Kidney (tissue), 14 donors: ENCODE results near the gene C8B. TPM values are rescaled to one million over a fixed set of nuclear protein-coding genes. Genes with fewer than 3 reads are reported as not detected.
A peak's percentile ranks its signal among the peaks of the same experiment; 100 is the strongest.

Experiments used
- DNase-seq, 5 donors: peaks; one replicate each; pipeline ENCODE4 v3.0.0-alpha.2; 2013 to 2020
- FAIRE-seq: peaks from 2 replicates; lab custom pipeline; 2012; peaks lifted over from hg19 to GRCh38; lab: Jason Lieb, UNC
- H3K27ac ChIP-seq, 2 donors: one replicate each; pipeline ENCODE4 v1.7.0; 2013; ENCODE audit warnings: low read depth in 2 of 2, low read length in 2 of 2, inconsistent platforms in 1 of 2
- H3K27me3 ChIP-seq: one replicate; pipeline ENCODE4 v1.7.1; 2013; ENCODE audit warnings: low read length, inconsistent platforms; ENCODE audit not compliant: control insufficient read depth, insufficient read depth
- H3K36me3 ChIP-seq, 3 donors: one replicate each; pipeline versions ENCODE4 v1.7.0 to v1.7.1; 2013; ENCODE audit warnings: low read length in 3 of 3, control low read depth in 1 of 3, inconsistent platforms in 1 of 3; ENCODE audit not compliant: insufficient read depth in 3 of 3, control insufficient read depth in 2 of 3
- H3K4me1 ChIP-seq, 3 donors: one replicate each; pipeline versions ENCODE4 v1.7.0 to v1.7.1; 2013; ENCODE audit warnings: low read length in 3 of 3, inconsistent platforms in 1 of 3, low read depth in 1 of 3; ENCODE audit not compliant: control insufficient read depth in 2 of 3, insufficient read depth in 2 of 3
- H3K4me3 ChIP-seq, 3 donors: one replicate each; pipeline versions ENCODE4 v1.7.0 to v1.8.1; 2013; ENCODE audit warnings: low read length in 3 of 3, control low read depth in 1 of 3, inconsistent platforms in 1 of 3
- H3K9ac ChIP-seq, 3 donors: one replicate each; pipeline versions ENCODE4 v1.7.0 to v1.7.1; 2013; ENCODE audit warnings: low read length in 3 of 3, control low read depth in 1 of 3, inconsistent platforms in 1 of 3
- H3K9me3 ChIP-seq, 3 donors: one replicate each; pipeline versions ENCODE4 v1.7.0 to v1.7.1; 2013; ENCODE audit warnings: low read length in 3 of 3, control low read depth in 1 of 3, inconsistent platforms in 1 of 3; ENCODE audit not compliant: control insufficient read depth in 2 of 3, insufficient read depth in 1 of 3
- intact Hi-C: fragments of 100-400 bp; cut with DNase I; formaldehyde crosslinking; loops from one replicate; pipeline ENCODE4 v1.11.1; 2022
- polyA plus RNA-seq: library from polyadenylated mRNA; stranded (reverse); fragments of 350-450 nt; fragmentation: Illumina TruSeq; extraction: RNeasy Lipid Tissue Mini Kit (QIAGEN cat#74804); gene quantifications from one replicate; pipeline ENCODE4 v1.2.3, GENCODE V29; 2014; ENCODE audit warnings: low read depth, low replicate concordance; ENCODE audit not compliant: insufficient read depth
- total RNA-seq: library from RNA; stranded (reverse); fragmentation: NEBNext Ultra II Directional; extraction: Animal tissue kit (Norgen Biotek cat#: 25700); gene quantifications from one replicate; pipeline ENCODE4 v1.2.1, GENCODE V29; 2021
- TF ChIP-seq, protein P1 (sequence below): IDR thresholded peaks from 3 replicates; pipeline ENCODE4 v1.5.1; 2012; ENCODE audit warnings: mild to moderate bottlenecking, moderate library complexity, borderline replicate concordance; ENCODE audit not compliant: insufficient read depth; ENCODE audit errors: extremely low read depth
- donor health status: control.
- donor health status: control.
- donor health status: control.
- donor health status: control.
- donor health status: control.
- donor health status: DM: yes; HTN: yes; CAD: no.
- donor health status: Normal renal cell carcinoma (clear cell type).

The C8B gene
- total and polyA plus RNA-seq, 2 donors from 2014 or later = not detected

DNA sequence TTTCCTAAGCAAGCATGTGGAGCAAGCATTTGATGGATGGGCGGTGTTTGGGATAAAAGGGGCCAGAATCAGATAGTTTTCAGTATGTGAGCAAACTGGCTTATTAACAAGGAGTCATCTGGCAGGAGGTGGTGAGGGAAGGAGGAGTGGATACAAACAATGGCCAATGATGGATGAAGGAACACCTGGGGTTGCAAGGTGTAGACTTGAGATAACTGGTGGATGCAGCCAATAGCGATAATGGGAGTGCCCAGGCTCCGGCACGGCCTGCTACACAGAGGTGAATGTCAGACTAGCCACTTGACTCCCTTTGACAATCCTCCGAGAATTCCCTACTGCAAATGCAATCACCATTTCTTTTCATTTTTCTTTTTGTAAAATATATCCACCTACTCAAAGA lies 41.7 kb downstream of the C8B start:
- Histone ChIP-seq H3K27me3 (no peaks in the 10 kb centered on the region), H3K4me1 (peaks cover 3 to 36% (median 8%) of the 10 kb centered on the region in 3 donors), H3K9me3 (no peaks in the 10 kb centered on the region), H3K27ac (no peak overlapping the region), H3K36me3 (no peaks in the 10 kb centered on the region), H3K9ac (no peak overlapping the region), H3K4me3 (no peak overlapping the region)
- TF ChIP-seq, protein P1, sequence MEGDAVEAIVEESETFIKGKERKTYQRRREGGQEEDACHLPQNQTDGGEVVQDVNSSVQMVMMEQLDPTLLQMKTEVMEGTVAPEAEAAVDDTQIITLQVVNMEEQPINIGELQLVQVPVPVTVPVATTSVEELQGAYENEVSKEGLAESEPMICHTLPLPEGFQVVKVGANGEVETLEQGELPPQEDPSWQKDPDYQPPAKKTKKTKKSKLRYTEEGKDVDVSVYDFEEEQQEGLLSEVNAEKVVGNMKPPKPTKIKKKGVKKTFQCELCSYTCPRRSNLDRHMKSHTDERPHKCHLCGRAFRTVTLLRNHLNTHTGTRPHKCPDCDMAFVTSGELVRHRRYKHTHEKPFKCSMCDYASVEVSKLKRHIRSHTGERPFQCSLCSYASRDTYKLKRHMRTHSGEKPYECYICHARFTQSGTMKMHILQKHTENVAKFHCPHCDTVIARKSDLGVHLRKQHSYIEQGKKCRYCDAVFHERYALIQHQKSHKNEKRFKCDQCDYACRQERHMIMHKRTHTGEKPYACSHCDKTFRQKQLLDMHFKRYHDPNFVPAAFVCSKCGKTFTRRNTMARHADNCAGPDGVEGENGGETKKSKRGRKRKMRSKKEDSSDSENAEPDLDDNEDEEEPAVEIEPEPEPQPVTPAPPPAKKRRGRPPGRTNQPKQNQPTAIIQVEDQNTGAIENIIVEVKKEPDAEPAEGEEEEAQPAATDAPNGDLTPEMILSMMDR = no peak
- intact Hi-C loops = no loop called here
- FAIRE-seq = no peak
- no peak for DNase-seq

- no peaks in the 10 kb centered on the region for H3K36me3 ChIP-seq
- H3K4me3 ChIP-seq = no peak overlapping the region
- peaks cover 3 to 40% (median 13%) of the 10 kb centered on the region in 3 donors for H3K4me1 ChIP-seq
- H3K9me3 ChIP-seq = no peaks in the 10 kb centered on the region
- TF ChIP-seq, protein P1 = no peak
- FAIRE-seq (peak; percentile 30), DNase-seq (peak in 3 of 5 donors; percentile 39 to 67 (median 61))
- H3K27me3 ChIP-seq = no peaks in the 10 kb centered on the region
- intact Hi-C loops = no loop called here
- H3K27ac ChIP-seq = peak overlapping the region in 1 of 2 donors; percentile 32
- no peak overlapping the region for H3K9ac ChIP-seq
Observed at GRCh38 chr1:56923201-56923600, 42.6 kb downstream of the C8B start.

DNA sequence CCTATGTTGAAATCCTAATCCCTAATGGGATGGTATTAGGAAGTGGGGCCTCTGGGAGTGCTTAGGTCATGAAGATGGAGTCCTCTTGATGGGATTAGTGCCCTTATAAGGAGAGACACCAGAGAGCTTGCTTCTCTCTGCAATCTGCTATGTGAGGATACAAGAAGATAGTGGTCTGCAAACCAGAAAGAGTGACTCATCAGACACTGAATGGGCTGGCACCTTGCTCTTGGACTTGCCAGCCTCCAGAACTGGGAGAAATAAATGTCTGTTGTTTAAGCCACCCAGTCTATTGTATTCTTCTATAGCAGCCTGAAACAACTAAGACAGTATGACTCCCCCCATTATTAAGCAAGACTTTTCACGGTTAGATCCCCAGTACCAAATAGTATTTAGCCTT lies 43.3 kb downstream of the C8B start:
- Histone ChIP-seq H3K4me3 (no peak overlapping the region), H3K27ac (peak overlapping the region; percentile 33 to 54), H3K9me3 (no peaks in the 10 kb centered on the region), H3K27me3 (no peaks in the 10 kb centered on the region), H3K36me3 (no peaks in the 10 kb centered on the region), H3K4me1 (peaks cover 3 to 40% (median 13%) of the 10 kb centered on the region in 3 donors), H3K9ac (no peak overlapping the region)
- FAIRE-seq = no peak
- TF ChIP-seq, protein P1 = no peak
- DNase-seq = no peak
- intact Hi-C loops = no loop called here

- TF ChIP-seq, protein P1 = no peak
- Histone ChIP-seq H3K27ac (peak overlapping the region; percentile 33 to 54), H3K9me3 (no peaks in the 10 kb centered on the region), H3K9ac (no peak overlapping the region), H3K27me3 (no peaks in the 10 kb centered on the region), H3K4me1 (peaks cover 3 to 40% (median 13%) of the 10 kb centered on the region in 3 donors), H3K36me3 (no peaks in the 10 kb centered on the region), H3K4me3 (no peak overlapping the region)
- FAIRE-seq (no peak), DNase-seq (no peak)
- intact Hi-C loops = no loop called here
Observed at GRCh38 chr1:56922070-56922469, 43.7 kb downstream of the C8B start.
